ENCODE measurements around the gene HTATIP2.

GRCh38 chr11:20406484-20406883 is 43.0 kb downstream of the HTATIP2 start:
- no peak for TF ChIP-seq POLR2A (IDR thresholded peaks at IDR 0.05)
- TF ChIP-seq, protein P1, sequence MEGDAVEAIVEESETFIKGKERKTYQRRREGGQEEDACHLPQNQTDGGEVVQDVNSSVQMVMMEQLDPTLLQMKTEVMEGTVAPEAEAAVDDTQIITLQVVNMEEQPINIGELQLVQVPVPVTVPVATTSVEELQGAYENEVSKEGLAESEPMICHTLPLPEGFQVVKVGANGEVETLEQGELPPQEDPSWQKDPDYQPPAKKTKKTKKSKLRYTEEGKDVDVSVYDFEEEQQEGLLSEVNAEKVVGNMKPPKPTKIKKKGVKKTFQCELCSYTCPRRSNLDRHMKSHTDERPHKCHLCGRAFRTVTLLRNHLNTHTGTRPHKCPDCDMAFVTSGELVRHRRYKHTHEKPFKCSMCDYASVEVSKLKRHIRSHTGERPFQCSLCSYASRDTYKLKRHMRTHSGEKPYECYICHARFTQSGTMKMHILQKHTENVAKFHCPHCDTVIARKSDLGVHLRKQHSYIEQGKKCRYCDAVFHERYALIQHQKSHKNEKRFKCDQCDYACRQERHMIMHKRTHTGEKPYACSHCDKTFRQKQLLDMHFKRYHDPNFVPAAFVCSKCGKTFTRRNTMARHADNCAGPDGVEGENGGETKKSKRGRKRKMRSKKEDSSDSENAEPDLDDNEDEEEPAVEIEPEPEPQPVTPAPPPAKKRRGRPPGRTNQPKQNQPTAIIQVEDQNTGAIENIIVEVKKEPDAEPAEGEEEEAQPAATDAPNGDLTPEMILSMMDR (IDR thresholded peaks at IDR 0.05), result no peak
